ENCODE measurements around the gene COL6A6.
"Not testable (repeated sequence)": the region's sequence is repeated elsewhere in the genome, so short reads cannot be mapped to it uniquely, and the experiment has no call there.

Gene COL6A6

DNA sequence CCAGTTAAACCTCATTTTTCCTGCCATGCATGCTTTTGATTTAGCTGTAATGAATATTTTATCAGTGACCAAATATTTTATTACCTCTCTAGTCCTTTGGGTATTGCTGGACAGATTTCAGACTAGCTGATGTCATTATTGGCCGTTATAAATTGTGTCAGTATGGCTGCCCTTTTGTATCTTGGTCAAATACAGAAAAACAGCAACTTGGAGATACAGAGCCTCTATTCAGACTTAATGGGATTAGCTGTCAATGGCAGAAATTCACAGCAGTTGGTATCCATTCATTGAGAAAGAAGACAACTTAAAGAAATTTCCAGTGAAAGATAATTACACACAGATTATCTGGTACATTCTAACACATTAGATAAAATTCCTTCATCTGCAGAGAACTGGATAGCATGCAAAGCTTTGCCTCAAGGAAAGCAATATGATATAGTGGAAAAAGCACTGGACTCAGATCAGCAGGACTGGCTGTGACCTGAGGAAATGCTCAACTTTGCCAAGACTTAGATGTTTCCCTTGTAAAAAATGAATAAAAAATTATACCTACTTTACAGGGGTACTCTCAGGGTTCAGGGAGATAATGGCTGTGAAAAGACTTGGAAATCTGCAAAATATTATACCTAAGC, 20.8 kb downstream of the COL6A6 start:
- DNase-seq (ENCODE audit: low read depth in 2 of 2), result no peak

DNA sequence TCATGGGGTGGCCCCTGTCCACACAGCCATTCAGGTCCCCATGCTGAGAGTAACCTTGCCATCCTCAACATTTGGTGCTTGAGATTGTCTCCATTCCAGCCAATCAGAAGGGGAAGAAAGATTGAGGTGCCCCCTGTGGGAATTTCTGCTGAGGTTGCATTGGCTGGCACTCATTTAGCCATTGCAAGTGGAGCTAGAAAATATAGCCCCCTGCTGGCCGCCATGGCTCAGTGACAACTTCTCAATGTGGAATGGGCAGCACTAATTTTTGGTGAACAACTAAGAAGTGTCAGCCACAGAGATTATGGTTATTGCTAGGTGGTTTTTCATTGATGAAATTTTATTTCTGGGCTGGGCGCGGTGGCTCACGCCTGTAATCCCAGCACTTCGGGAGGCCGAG, 22.0 kb downstream of the COL6A6 start:
- peak; percentile 7 to 32 for DNase-seq (ENCODE audit: low read depth in 2 of 2)

DNA sequence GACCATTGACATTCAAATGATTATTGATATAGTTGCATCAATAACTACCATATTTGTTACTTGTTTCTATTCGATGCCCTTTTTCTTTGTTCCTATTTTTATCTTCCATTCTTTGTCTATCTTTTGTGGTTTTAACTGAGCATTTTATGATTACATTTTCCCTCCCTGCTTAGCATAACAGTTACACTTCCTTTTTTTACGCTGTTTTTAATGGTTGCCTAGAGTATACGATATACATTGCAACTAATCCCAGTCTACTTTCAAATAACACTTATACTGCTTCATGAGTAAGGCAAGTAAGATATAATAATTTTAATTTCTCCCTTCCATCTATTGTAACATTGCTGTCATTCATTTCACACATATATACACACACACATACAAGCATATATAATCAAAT, 26.3 kb downstream of the COL6A6 start:
- no peak for DNase-seq (ENCODE audit: low read depth in 2 of 2)

DNA sequence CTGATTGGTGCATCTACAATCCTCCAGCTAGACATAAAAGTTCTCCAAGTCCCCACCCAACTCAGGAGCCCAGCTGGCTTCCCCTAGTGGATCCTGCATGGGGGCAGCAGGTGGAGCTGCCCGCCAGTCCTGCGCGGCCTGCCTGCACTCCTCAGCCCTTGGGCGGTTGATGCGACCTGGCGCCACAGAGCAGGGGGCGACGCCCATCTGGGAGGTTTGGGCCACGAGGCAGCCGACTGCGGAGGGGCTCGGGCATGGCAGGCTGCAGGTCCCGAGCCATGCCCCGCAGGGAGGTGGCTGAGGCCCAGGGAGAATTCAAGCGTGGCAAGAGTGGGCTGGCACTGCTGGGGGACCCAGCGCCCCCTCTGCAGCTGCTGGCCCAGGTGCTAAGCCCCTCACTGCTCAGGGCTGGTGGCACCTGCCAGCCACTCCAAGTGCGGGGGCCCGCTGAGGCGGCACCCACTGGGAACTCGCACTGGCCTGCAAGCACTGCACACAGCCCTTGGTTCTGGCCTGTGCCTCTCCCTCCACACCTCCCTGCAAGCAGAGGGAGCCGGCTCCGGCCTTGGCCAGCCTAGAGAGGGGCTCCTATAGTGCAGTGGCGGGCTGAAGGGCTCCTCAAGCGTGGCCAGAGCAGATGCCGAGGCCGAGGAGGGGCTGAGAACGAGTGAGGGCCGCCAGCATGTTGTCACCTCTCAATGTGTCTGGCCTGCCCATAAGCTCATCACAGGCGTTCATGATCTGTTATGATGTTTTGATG, 30.1 kb downstream of the COL6A6 start:
- DNase-seq (ENCODE audit: low read depth in 2 of 2), result no peak

DNA sequence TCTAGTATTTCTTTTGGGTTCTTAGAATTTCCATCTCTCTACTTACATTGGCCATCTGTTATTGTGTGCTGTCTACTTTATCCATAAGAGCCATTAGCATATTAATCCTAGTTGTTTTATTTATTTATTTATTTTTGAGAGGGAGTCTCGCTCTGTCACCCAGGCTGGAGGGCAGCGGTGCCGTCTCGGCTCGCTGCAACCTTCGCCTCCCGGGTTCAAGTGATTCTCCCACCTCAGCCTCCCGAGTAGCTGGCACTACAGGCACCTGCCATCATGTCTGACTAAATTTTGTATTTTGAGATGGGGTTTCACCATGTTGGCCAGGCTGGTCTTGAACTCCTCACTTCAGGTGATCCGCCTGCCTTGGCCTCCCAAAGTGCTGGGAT, 30.7 kb downstream of the COL6A6 start:
- not testable (repeated sequence) for DNase-seq (ENCODE audit: low read depth in 2 of 2)

DNA sequence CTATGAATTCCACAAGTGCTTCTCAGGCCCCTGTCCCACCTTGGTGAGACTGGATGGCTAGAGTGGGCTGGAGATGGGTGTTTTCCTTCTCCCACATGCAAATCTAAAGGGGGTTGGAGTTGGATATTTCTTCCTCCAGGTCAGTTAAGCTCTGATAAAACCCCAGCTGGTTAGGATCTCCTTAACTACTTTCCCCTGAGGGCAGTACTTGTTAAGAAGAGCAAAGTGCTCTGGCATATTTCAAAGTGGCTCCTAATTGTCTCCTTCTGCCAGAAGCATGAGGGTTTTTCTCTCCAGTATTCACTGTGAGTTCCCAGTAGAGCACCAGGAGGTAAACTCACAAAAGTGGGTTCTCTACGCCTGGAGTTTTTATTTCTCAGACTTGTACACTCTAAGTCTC, 31.4 kb downstream of the COL6A6 start:
- no peak for DNase-seq (ENCODE audit: low read depth in 2 of 2)

DNA sequence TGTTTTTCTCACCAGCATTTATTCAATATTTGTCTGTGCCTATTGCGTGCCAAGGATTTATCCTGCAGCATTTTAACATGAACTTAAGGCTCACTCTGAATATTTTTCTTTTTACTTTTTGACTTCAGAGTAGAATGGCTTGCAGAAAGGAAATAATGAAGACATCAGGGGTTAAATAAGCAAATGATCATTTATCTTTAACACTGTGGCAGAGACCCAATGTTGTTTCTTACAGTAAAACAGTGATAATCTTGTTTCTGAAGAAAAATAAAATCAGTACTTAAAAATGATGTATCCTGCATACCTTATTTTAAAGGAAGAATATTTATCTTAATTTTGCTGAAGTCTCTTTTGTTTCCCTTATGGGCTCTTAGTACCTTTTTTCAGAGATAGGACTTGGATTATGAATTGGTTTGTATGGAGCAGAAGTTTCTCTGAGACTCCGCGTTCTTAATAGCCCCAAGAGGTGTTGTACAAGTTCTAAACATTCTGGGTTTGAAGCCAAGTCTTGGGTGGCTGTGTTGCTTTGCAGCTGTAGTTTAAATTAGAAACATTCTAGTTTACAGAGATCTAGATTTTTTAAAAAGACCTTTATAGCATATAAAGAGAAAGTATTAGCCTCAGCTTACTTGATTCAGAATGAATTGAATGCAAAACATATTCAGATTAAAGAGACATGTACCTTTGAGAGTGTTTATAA, 40.5 kb downstream of the COL6A6 start:
- no peak for DNase-seq (ENCODE audit: low read depth in 2 of 2)

GRCh38 chr3:130558366-130558765, 41.4 kb downstream of the COL6A6 start:
- DNase-seq (ENCODE audit: low read depth in 2 of 2), result no peak

DNA sequence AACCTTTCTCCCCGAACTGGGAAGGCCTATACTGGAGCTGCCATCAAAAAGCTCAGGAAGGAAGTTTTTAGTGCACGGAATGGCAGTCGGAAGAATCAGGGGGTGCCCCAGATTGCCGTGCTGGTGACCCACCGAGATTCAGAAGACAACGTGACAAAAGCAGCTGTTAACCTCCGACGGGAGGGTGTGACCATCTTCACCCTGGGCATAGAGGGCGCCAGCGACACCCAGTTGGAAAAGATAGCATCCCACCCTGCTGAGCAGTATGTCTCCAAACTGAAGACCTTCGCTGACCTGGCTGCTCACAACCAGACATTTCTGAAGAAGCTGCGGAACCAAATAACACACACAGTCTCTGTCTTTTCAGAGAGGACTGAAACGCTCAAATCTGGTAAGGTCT, 48.2 kb downstream of the COL6A6 start:
- no peak for DNase-seq (ENCODE audit: low read depth in 2 of 2)
